ENCODE measurements around the gene TAF1C. TPM values are rescaled to one million over a fixed set of nuclear protein-coding genes. Genes with fewer than 3 reads are reported as not detected.

The TAF1C gene
- total and polyA plus RNA-seq, 2 of the 8 experiments (the other 6 are each of a cell fraction or from before 2014, with no cell fraction given): 44.6 to 63.8 TPM

DNA sequence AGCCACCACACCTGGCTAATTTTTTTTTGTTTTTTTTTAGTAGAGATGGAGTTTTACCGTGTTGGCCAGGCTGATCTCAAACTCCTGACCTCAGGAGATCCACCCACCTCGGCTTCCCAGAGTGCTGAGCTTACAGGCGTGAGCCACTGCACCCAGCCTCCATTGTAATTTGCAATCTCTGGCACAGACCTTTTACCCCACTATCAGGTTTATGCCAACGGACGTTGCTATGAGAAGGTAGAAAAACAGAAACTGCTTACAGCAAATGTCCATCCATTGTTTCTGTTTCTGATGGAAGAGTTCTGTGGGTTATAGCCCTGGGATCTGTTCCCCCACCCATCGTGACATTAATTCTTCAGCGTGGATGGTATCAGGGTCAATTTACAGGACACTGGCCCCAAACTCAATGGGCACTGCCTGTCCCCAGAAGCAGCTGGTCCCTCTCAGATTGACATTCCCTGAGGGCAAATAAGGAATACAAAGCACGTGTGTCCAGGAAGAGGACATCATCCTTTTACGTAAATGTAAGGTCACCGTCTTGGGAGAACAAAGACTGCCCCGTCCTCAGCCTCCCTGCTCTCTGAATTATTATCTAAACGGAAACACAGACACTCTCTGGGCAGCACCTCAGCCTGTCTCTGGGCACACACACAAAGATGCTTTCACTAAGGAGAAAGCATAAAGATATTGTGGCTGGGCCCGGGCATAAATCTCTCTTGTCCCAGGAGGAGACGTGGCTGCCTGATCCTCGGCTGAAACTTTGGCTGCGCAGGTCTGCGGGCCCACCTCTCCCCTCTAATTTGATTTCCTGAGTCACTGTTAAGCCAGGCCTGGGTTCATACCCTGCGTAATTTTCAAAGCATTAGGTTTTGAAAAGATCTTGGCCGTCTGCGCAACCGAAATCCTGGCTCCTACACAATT, 47.7 kb upstream of the TAF1C start (continued):
- TF ChIP-seq FOSL1 (IDR thresholded peaks at IDR 0.05; ENCODE audit: insufficient read depth, low read depth, low read length) (no peak), NRF1 (IDR thresholded peaks at IDR 0.05; ENCODE audit: low read depth, low read length) (no peak), RAD21 (IDR thresholded peaks at IDR 0.05 in 1 of 2, conservative IDR thresholded peaks at IDR 0.05 in 1 of 2; ENCODE audit: low read depth in 2 of 2, low read length in 2 of 2) (no peak), GABPA (IDR thresholded peaks at IDR 0.05; ENCODE audit: borderline replicate concordance, insufficient read depth, low read length) (no peak), BCL11A (IDR thresholded peaks at IDR 0.05; ENCODE audit: low read depth in 2 of 2, low read length in 2 of 2) (no peak), TEAD4 (IDR thresholded peaks at IDR 0.05; ENCODE audit: low read depth, low read length) (no peak), TCF12 (IDR thresholded peaks at IDR 0.05; ENCODE audit: low read depth, low read length) (no peak), CBX5 (IDR thresholded peaks at IDR 0.05; ENCODE audit: low read depth, low read length) (no peak), TAF7 (optimal IDR thresholded peaks at IDR 0.05; ENCODE audit: borderline replicate concordance, low read depth, low read length) (no peak), YY1 (IDR thresholded peaks at IDR 0.05; ENCODE audit: low read depth, low read length) (no peak), ZNF274 (IDR thresholded peaks at IDR 0.05; ENCODE audit: borderline replicate concordance, extremely low read depth, low read length) (no peak), SP2 (IDR thresholded peaks at IDR 0.05; ENCODE audit: low read length) (no peak), KDM5A (IDR thresholded peaks at IDR 0.05; ENCODE audit: low read length) (no peak)
